DMS 273 treated with DMSO at 0.1 percent for 48 hours (cell line): ENCODE measurements around the gene INTS13.
"Not testable (repeated sequence)": the region's sequence is repeated elsewhere in the genome, so short reads cannot be mapped to it uniquely, and the experiment has no call there.

Source experiments
- DNase-seq: peaks from one replicate; lab custom pipeline; 2025; lab: John Stamatoyannopoulos, UW

The INTS13 gene

GRCh38 chr12:26869908-26870459, 67.8 kb downstream of the INTS13 start:
- peak; percentile 9 for DNase-seq

GRCh38 chr12:26869104-26869494, 68.7 kb downstream of the INTS13 start:
- DNase-seq, result no peak

GRCh38 chr12:26868447-26869103, 69.2 kb downstream of the INTS13 start:
- no peak for DNase-seq

GRCh38 chr12:26867080-26867479, 70.7 kb downstream of the INTS13 start:
- no peak for DNase-seq

- no peak for DNase-seq
Measured at GRCh38 chr12:26863515-26863914, 74.3 kb downstream of the INTS13 start.

GRCh38 chr12:26862787-26863186, 75.0 kb downstream of the INTS13 start:
- DNase-seq, result not testable (repeated sequence)

DNA sequence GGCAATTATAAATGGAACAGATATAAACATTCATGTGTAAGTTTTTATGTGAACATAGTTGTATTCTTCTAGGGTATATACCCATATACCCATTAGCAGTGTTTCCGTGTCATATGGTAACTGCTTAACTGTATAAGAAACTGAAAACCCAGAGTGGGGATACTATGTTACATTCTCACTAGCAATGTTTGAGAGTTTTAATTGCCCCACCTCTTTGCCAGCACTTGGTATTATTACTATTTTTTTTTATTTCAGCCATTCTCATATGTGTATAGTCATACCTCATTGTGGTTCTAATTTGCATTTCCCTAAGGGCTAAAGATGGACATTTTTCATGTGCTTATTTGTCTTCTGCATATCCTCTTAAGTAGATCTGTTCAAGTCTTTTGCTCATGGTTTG, 76.1 kb downstream of the INTS13 start:
- no peak for DNase-seq

DNA sequence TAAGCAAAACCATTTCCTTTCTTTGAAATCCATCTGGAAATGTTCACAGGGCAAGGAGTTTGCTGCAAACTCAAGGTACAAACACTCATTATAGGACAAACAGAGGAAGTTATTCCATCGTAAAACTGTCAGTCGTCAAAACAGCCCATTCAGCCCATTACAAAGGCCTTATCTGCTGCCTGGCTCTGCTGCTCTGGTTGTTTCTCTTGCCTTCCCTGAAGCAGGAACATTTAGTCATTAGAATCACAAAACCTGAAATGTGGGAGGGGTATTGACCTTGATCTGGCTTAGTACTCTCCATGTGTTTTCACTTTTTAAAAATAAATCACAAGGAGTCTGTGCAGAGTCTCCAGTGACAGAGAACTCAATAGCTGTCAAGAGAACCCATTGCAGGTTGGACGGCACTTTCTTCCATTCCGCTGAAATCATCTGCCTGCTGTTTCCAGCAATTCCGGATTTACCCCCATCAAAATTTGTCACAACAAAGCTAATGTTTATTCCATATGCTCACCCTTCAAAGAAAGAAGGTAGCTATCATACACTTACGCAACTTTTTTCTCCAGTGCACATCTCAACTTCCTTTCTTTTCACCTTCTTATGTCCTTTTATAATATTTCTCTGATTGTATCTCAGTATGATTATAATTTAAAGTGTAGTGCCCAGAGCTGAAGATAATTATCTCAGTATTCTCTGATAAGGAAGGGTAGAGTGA, 80.2 kb downstream of the INTS13 start:
- DNase-seq, result no peak

DNA sequence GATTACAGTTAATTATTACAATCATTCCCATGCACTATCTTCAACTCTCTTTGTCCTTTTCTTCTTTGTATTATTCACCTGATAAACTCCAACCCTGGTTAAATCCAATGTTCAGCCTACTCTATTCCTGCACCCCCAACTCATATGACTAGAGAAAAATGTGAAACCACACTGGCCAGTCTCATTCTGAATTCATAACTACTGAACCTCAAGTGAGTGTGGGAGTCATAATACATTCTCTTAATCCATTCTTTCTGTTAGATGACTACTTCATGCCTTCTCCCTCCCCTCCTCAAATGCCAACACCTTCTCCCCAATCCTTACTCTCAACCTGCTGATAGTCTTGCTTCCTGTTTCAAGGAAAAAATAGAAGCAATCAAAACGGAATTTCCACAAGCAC, 82.4 kb downstream of the INTS13 start:
- no peak for DNase-seq
